IMR-90 (cell line): ENCODE measurements around the gene MARF1. TPM values are rescaled to one million over a fixed set of nuclear protein-coding genes. Genes with fewer than 3 reads are reported as not detected.

Experiments
- ATAC-seq: fragments of 200-7000 bp; cut with Tn5 transposase; 2 replicates; pipeline ENCODE4 v1.9.1; 2020; ENCODE audit warnings: low read depth, mild to moderate bottlenecking, moderate library complexity
- BruUV-seq: library from RNA; stranded (reverse); fragments of 400-500 nt; replicated peaks from 2 replicates; lab custom pipeline; 2021; lab: Mats Ljungman, UMichigan
- CTCF ChIA-PET: fragments of 300-600 bp; formaldehyde crosslinking; extraction: SDS; loops from one replicate; lab custom pipeline; 2021; ENCODE audit warnings: antibody characterized with exemption; lab: Yijun Ruan, JAX
- POLR2A ChIA-PET: fragments of 300-600 bp; sonication (Branson Sonifier 250); formaldehyde crosslinking; loops from one replicate; lab custom pipeline; 2022; ENCODE audit warnings: antibody characterized with exemption; ENCODE audit not compliant: unreplicated experiment; lab: Charles Lee
- DNase-seq: peaks from one replicate; pipeline ENCODE4 v3.0.0; 2013
- H2AFZ ChIP-seq: replicated peaks from 2 replicates; pipeline ENCODE3; 2013; ENCODE audit warnings: low read length, mild to moderate bottlenecking; ENCODE audit not compliant: poor library complexity
- H2AK5ac ChIP-seq: 2 replicates; pipeline ENCODE4 v1.6.1; 2013; ENCODE audit warnings: low read depth, low read length, inconsistent platforms
- H2AK9ac ChIP-seq: replicated peaks from 2 replicates; pipeline ENCODE3; 2013; ENCODE audit warnings: mild to moderate bottlenecking, low read depth, low read length, moderate library complexity; ENCODE audit not compliant: poor library complexity
- H2BK120ac ChIP-seq: 2 replicates; pipeline ENCODE4 v1.6.1; 2013; ENCODE audit warnings: low read depth, low read length, inconsistent platforms
- H2BK15ac ChIP-seq: 3 replicates; pipeline ENCODE4 v1.6.1; 2013; ENCODE audit warnings: low read depth, low read length, inconsistent platforms
- H2BK20ac ChIP-seq: 2 replicates; pipeline ENCODE4 v1.6.1; 2013; ENCODE audit warnings: low read depth, mild to moderate bottlenecking, inconsistent platforms, low read length, moderate library complexity
- H2BK5ac ChIP-seq: 2 replicates; pipeline ENCODE4 v1.6.1; 2013; ENCODE audit warnings: mild to moderate bottlenecking, low read depth, low read length, inconsistent platforms; ENCODE audit not compliant: poor library complexity, severe bottlenecking
- H3K14ac ChIP-seq: replicated peaks from 2 replicates; pipeline ENCODE4 v1.6.1; 2013; ENCODE audit warnings: low read depth, low read length, inconsistent platforms
- H3K18ac ChIP-seq: 2 replicates; pipeline ENCODE4 v1.6.1; 2013; ENCODE audit warnings: low read depth, low read length, control low read depth
- H3K23ac ChIP-seq: 2 replicates; pipeline ENCODE4 v1.6.1; 2013; ENCODE audit warnings: low read depth, low read length, inconsistent platforms
- H3K27ac ChIP-seq: 2 replicates; pipeline ENCODE4 v1.5.1; 2013; ENCODE audit warnings: mild to moderate bottlenecking, control low read depth, low read length; ENCODE audit not compliant: insufficient read depth
- H3K27me3 ChIP-seq: 2 replicates; pipeline ENCODE4 v1.6.1; 2013; ENCODE audit warnings: low read length; ENCODE audit not compliant: control insufficient read depth, insufficient read depth
- H3K36me3 ChIP-seq: 2 replicates; pipeline ENCODE4 v1.6.1; 2013; ENCODE audit warnings: low read length, mixed read lengths; ENCODE audit not compliant: control insufficient read depth, insufficient read depth
- H3K4ac ChIP-seq: 2 replicates; pipeline ENCODE4 v1.6.1; 2013; ENCODE audit warnings: low read depth, low read length, inconsistent platforms
- H3K4me1 ChIP-seq: 2 replicates; pipeline ENCODE4 v1.6.1; 2013; ENCODE audit warnings: low read length, mixed read lengths; ENCODE audit not compliant: control insufficient read depth, insufficient read depth
- H3K4me2 ChIP-seq: 2 replicates; pipeline ENCODE4 v1.6.1; 2013; ENCODE audit warnings: low read depth, mild to moderate bottlenecking, control low read depth, low read length, moderate library complexity
- H3K4me3 ChIP-seq: 2 replicates; pipeline ENCODE4 v1.5.1; 2013; ENCODE audit warnings: low read depth, mild to moderate bottlenecking, control low read depth, low read length, moderate library complexity; ENCODE audit not compliant: insufficient read depth
- H3K56ac ChIP-seq: 2 replicates; pipeline ENCODE4 v1.6.1; 2013; ENCODE audit warnings: low read length, inconsistent platforms; ENCODE audit not compliant: insufficient read depth; ENCODE audit errors: extremely low read depth
- H3K79me1 ChIP-seq, 2 experiments: 2 replicates each; pipeline ENCODE4 v1.6.1; 2013; ENCODE audit warnings: low read length in 2 of 2, inconsistent platforms in 1 of 2, low read depth in 1 of 2
- H3K9ac ChIP-seq: 2 replicates; pipeline ENCODE4 v1.6.1; 2013; ENCODE audit warnings: low read depth, low read length, control low read depth
- H3K9me1 ChIP-seq: 2 replicates; pipeline ENCODE4 v1.6.1; 2013; ENCODE audit warnings: low read length, inconsistent platforms; ENCODE audit not compliant: insufficient read depth
- H3K9me3 ChIP-seq: 2 replicates; pipeline ENCODE4 v1.6.1; 2013; ENCODE audit warnings: low read length; ENCODE audit not compliant: control insufficient read depth, insufficient read depth
- H4K20me1 ChIP-seq: 2 replicates; pipeline ENCODE4 v1.6.1; 2013; ENCODE audit warnings: low read length, inconsistent platforms; ENCODE audit not compliant: insufficient read depth
- H4K5ac ChIP-seq: 2 replicates; pipeline ENCODE4 v1.6.1; 2013; ENCODE audit warnings: mild to moderate bottlenecking, low read depth, low read length, control low read depth
- H4K8ac ChIP-seq, 2 experiments: 2 replicates each; pipeline ENCODE4 v1.6.1; 2013; ENCODE audit warnings: low read depth in 2 of 2, low read length in 2 of 2, control low read depth in 1 of 2, inconsistent platforms in 1 of 2
- H4K91ac ChIP-seq: 2 replicates; pipeline ENCODE4 v1.6.1; 2013; ENCODE audit warnings: low read depth, low read length, inconsistent platforms; ENCODE audit not compliant: insufficient read depth
- BHLHE40 ChIP-seq: fragments of 150-350 bp; IDR thresholded peaks from 2 replicates; pipeline ENCODE4 v1.6.1; 2016; ENCODE audit warnings: mild to moderate bottlenecking, low read depth, low read length
- CEBPB ChIP-seq: IDR thresholded peaks from 2 replicates; pipeline ENCODE4 v1.6.1; 2012; ENCODE audit warnings: low read depth, low read length, improper control_type of control experiment
- CHD1 ChIP-seq: IDR thresholded peaks from 2 replicates; pipeline ENCODE4 v1.6.1; 2012; ENCODE audit warnings: low read depth, low read length, improper control_type of control experiment
- MAFK ChIP-seq: IDR thresholded peaks from 2 replicates; pipeline ENCODE4 v1.6.1; 2012; ENCODE audit warnings: low read depth, low read length, improper control_type of control experiment
- MAZ ChIP-seq: IDR thresholded peaks from 2 replicates; pipeline ENCODE4 v1.6.1; 2012; ENCODE audit warnings: low read depth, mild to moderate bottlenecking, low read length, improper control_type of control experiment, moderate library complexity, borderline replicate concordance
- MXI1 ChIP-seq: IDR thresholded peaks from 2 replicates; pipeline ENCODE4 v1.6.1; 2012; ENCODE audit warnings: low read depth, mild to moderate bottlenecking, low read length, moderate library complexity, borderline replicate concordance
- NFE2L2 ChIP-seq: fragments of 150-350 bp; IDR thresholded peaks from 2 replicates; pipeline ENCODE4 v1.6.1; 2016; ENCODE audit warnings: low read depth, mild to moderate bottlenecking, low read length
- POLR2A ChIP-seq: IDR thresholded peaks from 2 replicates; pipeline ENCODE4 v1.6.1; 2012; ENCODE audit warnings: mild to moderate bottlenecking, low read depth, low read length
- RAD21 ChIP-seq: IDR thresholded peaks from 2 replicates; pipeline ENCODE4 v1.6.1; 2012; ENCODE audit warnings: low read length, improper control_type of control experiment
- RCOR1 ChIP-seq: IDR thresholded peaks from 2 replicates; pipeline ENCODE4 v1.6.1; 2012; ENCODE audit warnings: mild to moderate bottlenecking, low read length, improper control_type of control experiment; ENCODE audit not compliant: insufficient replicate concordance
- RFX5 ChIP-seq: IDR thresholded peaks from 2 replicates; pipeline ENCODE4 v1.8.0; 2012; ENCODE audit warnings: low read depth, mild to moderate bottlenecking, low read length, moderate library complexity
- USF2 ChIP-seq: fragments of 150-350 bp; IDR thresholded peaks from 2 replicates; pipeline ENCODE4 v1.6.1; 2017; ENCODE audit warnings: mild to moderate bottlenecking, antibody characterized with exemption, low read length, low read depth
- WGBS, 2 experiments: methylation state at CpG; one replicate each; pipeline versions ENCODE4 v1.1.5 to v1.1.7; 2013; ENCODE audit warnings: missing lambda C conversion rate in 2 of 2; ENCODE audit not compliant: insufficient read length in 1 of 2; ENCODE audit errors: extremely low coverage in 2 of 2; 5-methylcytosine and 5-hydroxymethylcytosine counted together
- dilution Hi-C: fragments of 300-500 bp; cut with HindIII; formaldehyde crosslinking; loops from one replicate; pipeline ENCODE4 v1.14.3; 2018; ENCODE audit warnings: low sequenced_read_pairs; ENCODE audit not compliant: unreplicated experiment
- in situ Hi-C: fragments of 300-500 bp; cut with MboI; formaldehyde crosslinking; loops from 3 replicates; pipeline ENCODE4 v1.14.3; 2019; ENCODE audit warnings: low sequenced_read_pairs, inconsistent platforms, mixed read lengths
- intact Hi-C: fragments of 100-400 bp; cut with micrococcal nuclease; formaldehyde crosslinking; loops from 2 replicates; pipeline ENCODE4 v1.10.0; 2022
- polyA plus RNA-seq, 3 experiments: library from polyadenylated mRNA; depleted of rRNA; stranded (reverse); fragments of >200 nt; gene quantifications; 2 replicates each; pipeline ENCODE4 v1.2.3, GENCODE V29; 2012; ENCODE audit warnings: low replicate concordance in 1 of 3
- total RNA-seq: library from RNA; depleted of rRNA; stranded (reverse); fragments of >200 nt; gene quantifications from 2 replicates; pipeline ENCODE4 v1.2.3, GENCODE V29; 2012
- TF ChIP-seq, protein P1 (sequence below): conservative IDR thresholded peaks from 2 replicates; pipeline ENCODE4 v1.5.1; 2012; ENCODE audit warnings: mild to moderate bottlenecking, low read depth, low read length, improper control_type of control experiment
- TF ChIP-seq, protein P2 (sequence below): fragments of 150-350 bp; IDR thresholded peaks from 2 replicates; pipeline ENCODE4 v1.6.1; 2016; ENCODE audit warnings: low read depth, mild to moderate bottlenecking, low read length, moderate library complexity, borderline replicate concordance

The MARF1 gene
- total and polyA plus RNA-seq, 2 of the 4 experiments (the other 2 are of a cell fraction): 9.0 to 12.9 TPM

DNA sequence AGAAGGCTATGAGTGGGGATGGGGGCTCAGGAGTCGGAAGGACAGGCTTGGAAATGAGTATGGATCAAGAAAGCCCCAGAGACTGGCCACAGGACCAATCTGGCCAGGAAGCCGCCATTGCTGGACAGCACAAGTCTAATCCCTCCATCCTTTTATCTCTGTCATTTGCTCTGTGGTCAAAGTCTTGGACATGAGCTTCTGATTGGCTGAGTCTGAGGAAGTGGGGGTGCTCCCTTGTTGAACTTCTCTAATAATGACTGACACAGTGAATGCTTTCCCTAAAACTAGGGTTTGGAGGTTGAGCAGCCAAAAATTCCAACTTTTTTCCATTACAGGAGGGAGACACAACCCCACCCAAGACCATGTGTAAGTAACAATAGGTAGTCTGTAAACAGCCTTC, 97.4 kb downstream of the MARF1 start:
- Histone ChIP-seq H3K4ac (no peak overlapping the region), H3K4me3 (no peak overlapping the region), H4K20me1 (peaks cover 3% of the 10 kb centered on the region), H3K23ac (no peak overlapping the region), H4K5ac (no peak overlapping the region), H3K9me1 (no peaks in the 10 kb centered on the region), H3K4me2 (no peak overlapping the region), H3K14ac (no peak overlapping the region), H2AK5ac (no peak overlapping the region), H3K9me3 (peaks cover 4% of the 10 kb centered on the region; the same call in 1 of the 2 replicates), H3K27ac (no peak overlapping the region), H2BK15ac (no peak overlapping the region), H3K4me1 (0 out of 2 replicates have a peak, but pooled peaks cover 1% of the 10 kb centered on the region), H2BK120ac (no peak overlapping the region), H2AFZ (no peak overlapping the region), H3K36me3 (no peaks in the 10 kb centered on the region; the same call in 1 of the 2 replicates), H3K79me1 (peaks cover 0 to 4% of the 10 kb centered on the region in 2 experiments; a peak in 3 of 4 replicates), H2BK20ac (no peak overlapping the region), H3K56ac (no peak overlapping the region), H2AK9ac (no peak overlapping the region), H4K91ac (no peak overlapping the region), H2BK5ac (no peak overlapping the region), H3K18ac (no peak overlapping the region), H3K9ac (no peak overlapping the region), H3K27me3 (no peaks in the 10 kb centered on the region), H4K8ac (no peak overlapping the region)
- no TSS peak for BruUV-seq
- ATAC-seq: no peak
- WGBS, 2 experiments: no CpG with 5 or more reads among the region's 2 CpGs
- ChIA-PET CTCF (no interaction called here), POLR2A (no interaction called here)
- DNase-seq: no peak
- dilution Hi-C loops (no loop called here), in situ Hi-C loops (no loop called here), intact Hi-C loops (no loop called here)
- TF ChIP-seq USF2 (no peak), MAZ (no peak), RCOR1 (no peak), CEBPB (no peak), POLR2A (no peak), MAFK (no peak), BHLHE40 (no peak), CHD1 (no peak), NFE2L2 (no peak), MXI1 (no peak), RFX5 (no peak), RAD21 (no peak)
- TF ChIP-seq, protein P1, sequence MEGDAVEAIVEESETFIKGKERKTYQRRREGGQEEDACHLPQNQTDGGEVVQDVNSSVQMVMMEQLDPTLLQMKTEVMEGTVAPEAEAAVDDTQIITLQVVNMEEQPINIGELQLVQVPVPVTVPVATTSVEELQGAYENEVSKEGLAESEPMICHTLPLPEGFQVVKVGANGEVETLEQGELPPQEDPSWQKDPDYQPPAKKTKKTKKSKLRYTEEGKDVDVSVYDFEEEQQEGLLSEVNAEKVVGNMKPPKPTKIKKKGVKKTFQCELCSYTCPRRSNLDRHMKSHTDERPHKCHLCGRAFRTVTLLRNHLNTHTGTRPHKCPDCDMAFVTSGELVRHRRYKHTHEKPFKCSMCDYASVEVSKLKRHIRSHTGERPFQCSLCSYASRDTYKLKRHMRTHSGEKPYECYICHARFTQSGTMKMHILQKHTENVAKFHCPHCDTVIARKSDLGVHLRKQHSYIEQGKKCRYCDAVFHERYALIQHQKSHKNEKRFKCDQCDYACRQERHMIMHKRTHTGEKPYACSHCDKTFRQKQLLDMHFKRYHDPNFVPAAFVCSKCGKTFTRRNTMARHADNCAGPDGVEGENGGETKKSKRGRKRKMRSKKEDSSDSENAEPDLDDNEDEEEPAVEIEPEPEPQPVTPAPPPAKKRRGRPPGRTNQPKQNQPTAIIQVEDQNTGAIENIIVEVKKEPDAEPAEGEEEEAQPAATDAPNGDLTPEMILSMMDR: no peak
- TF ChIP-seq, protein P2, sequence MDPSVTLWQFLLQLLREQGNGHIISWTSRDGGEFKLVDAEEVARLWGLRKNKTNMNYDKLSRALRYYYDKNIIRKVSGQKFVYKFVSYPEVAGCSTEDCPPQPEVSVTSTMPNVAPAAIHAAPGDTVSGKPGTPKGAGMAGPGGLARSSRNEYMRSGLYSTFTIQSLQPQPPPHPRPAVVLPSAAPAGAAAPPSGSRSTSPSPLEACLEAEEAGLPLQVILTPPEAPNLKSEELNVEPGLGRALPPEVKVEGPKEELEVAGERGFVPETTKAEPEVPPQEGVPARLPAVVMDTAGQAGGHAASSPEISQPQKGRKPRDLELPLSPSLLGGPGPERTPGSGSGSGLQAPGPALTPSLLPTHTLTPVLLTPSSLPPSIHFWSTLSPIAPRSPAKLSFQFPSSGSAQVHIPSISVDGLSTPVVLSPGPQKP: no peak
